GM21528 (cell line): ENCODE results near the gene ESCO1.
"Not testable (repeated sequence)": the region's sequence is repeated elsewhere in the genome, so short reads cannot be mapped to it uniquely, and the experiment has no call there.

Experiments
- ATAC-seq: cut with Tn5 transposase; IDR thresholded peaks from one replicate; pipeline ENCODE4 v1.9.1; 2021; ENCODE audit warnings: mild to moderate bottlenecking, moderate library complexity; ENCODE audit not compliant: unreplicated experiment, low FRiP score

Gene ESCO1

DNA sequence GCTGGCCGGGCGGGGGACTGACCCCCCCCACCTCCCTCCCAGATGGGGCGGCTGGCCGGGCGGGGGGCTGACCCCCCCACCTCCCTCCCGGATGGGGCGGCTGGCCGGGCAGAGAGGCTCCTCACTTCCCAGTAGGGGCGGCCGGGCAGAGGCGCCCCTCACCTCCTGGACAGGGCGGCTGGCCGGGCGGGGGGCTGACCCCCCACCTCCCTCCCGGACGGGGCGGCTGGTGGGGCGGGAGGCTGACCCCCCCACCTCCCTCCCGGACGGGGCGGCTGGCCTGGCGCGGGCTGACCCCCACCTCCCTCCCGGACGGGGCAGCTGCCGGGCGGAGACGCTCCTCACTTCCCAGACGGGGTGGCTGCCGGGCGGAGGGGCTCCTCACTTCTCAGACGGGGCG, 8.1 kb downstream of the ESCO1 start:
- ATAC-seq, result not testable (repeated sequence)

GRCh38 chr18:21584391-21584790, 16.1 kb downstream of the ESCO1 start:
- no peak for ATAC-seq

GRCh38 chr18:21575656-21576055, 24.8 kb downstream of the ESCO1 start:
- no peak for ATAC-seq

DNA sequence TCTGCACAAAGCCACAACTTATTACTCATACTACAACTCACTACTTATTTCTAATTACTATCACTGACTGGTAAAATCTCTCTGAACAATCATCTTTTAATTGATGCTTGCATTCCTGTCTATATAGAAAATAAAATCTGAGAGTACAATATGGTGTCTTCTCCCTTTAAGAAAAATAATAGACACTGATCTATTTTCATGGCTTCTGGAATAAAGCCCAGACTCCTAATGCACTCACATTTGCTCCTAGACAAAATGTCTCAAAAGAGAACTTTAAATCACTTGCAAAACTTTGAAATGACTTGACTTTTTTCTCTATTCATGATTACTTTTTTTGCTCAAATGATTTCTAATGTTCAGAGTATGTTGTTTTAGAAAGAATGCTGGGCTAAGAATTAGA, 28.7 kb downstream of the ESCO1 start:
- no peak for ATAC-seq

- no peak for ATAC-seq
Measured at GRCh38 chr18:21559195-21559594, 41.3 kb downstream of the ESCO1 start.

- ATAC-seq, result no peak
Measured at GRCh38 chr18:21557607-21558253, 42.8 kb downstream of the ESCO1 start.

GRCh38 chr18:21550510-21550970, 50.0 kb downstream of the ESCO1 start:
- no peak for ATAC-seq

DNA sequence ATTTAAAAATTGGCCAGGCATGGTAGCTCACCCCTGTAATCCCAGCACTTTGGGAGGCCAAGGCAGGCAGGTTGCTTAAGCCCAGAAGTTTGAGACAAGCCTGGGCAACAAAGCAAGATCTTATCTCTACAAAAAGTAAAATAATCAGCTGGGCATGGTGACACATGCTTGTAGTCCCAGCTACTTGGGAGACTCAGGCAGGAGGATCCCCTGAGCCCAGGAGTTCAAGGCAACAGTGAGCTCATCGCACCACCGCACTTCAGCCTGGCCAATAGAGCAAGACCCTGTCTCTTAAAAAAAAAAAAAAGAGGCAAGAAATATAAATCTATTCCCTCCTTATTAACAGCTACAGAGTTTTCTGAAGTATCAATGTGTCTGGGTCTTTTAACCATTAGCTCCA, 51.9 kb downstream of the ESCO1 start:
- ATAC-seq, result no peak

GRCh38 chr18:21546423-21546822, 54.1 kb downstream of the ESCO1 start:
- ATAC-seq, result no peak

DNA sequence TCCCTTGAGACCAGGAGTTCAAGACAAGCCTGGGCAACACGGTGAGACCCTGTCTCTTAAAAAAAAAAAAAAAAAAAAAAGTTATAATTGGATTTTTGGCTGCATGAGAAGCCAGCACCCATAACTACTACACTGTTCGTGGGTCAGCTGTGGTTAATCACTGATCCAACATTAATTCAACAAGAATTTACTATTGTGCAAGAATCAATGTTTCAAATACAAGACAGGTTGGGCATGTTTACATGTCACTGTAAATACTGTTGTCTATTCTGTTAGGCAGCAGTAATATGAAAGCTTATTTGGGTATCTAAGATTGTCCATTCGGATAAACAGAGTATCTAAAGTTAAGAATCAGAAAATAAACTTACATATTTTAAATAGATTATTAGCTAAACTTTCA, 62.3 kb downstream of the ESCO1 start:
- no peak for ATAC-seq

- ATAC-seq, result no peak
Measured at GRCh38 chr18:21534327-21534726, 66.2 kb downstream of the ESCO1 start.

GRCh38 chr18:21526463-21526862, 74.0 kb downstream of the ESCO1 start:
- ATAC-seq, result no peak

- ATAC-seq, result no peak
Measured at GRCh38 chr18:21525916-21526315, 74.6 kb downstream of the ESCO1 start.

- ATAC-seq, result no peak
Measured at GRCh38 chr18:21522530-21522929, 78.0 kb downstream of the ESCO1 start.

- no peak for ATAC-seq
Measured at GRCh38 chr18:21513741-21514140, 86.8 kb downstream of the ESCO1 start.

- no peak for ATAC-seq
Measured at GRCh38 chr18:21513292-21513691, 87.2 kb downstream of the ESCO1 start.

- no peak for ATAC-seq
Measured at GRCh38 chr18:21509062-21509461, 91.4 kb downstream of the ESCO1 start.

GRCh38 chr18:21507913-21508701, 92.4 kb downstream of the ESCO1 start:
- ATAC-seq, result no peak

DNA sequence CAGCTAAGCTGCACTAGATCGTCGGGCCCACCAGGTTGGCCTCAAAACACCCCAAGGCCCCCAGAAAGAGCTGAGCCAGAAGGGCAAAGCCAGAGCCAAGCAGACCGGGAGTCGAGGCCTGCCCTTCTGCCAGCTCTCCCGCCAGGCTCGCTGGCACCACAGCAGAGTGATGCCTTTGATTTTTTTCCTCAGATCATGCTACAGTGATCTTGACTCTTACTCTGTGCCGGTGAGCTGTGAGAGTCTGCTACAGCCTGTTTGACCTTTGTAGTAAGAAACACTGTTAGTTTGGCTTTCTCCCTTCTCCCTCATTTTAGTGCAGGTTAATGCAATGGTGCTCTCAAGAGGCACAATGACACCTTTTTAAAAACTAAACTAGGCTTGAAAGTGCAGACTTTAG, 97.8 kb downstream of the ESCO1 start:
- no peak for ATAC-seq

DNA sequence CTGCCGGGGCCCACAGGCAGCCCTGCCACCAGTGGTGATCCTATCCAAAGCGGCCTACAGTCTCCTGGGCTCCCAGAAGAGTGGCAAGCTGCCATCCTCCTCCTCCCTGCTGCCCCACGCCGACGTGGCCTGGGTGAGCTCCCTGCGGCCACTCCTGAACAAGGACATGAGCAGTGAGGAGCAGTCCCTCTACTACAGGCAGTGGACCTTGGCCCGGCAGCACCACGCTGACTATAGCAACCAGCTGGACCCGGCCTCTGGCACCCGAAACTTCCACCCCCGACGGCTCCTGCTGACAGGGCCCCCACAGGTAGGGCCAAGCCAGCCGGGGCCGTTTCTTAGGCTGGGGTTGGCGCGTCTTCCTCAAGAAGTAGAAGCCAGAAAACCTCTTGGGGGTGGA, 100.5 kb downstream of the ESCO1 start:
- no peak for ATAC-seq

DNA sequence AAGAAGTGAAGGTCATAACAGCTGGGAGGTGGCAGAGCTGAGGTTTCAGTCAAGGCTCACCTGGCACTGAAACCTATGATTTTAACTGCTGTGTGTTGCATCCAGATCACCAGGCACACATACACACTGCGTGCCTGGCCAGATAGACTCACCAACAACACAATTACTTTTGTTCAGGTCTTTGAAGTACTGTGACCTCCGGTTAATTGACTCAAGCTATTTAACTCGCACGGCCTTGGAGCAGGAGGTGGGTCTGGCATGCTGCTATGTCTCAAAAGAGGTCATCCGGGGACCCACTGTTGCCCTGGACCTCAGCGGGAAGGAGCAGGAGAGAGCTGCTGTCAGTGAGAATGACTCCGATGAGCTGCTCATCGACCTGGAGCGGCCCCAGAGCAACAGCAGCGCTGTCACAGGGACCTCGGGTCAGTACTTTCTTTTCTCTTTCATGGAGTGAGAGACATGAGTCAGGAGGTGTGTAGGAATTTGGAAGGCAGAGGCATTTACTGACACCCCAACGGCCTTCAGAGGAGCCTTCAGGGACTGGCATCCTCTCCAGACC, 104.1 kb downstream of the ESCO1 start:
- ATAC-seq, result no peak

- no peak for ATAC-seq
Measured at GRCh38 chr18:21490748-21491147, 109.8 kb downstream of the ESCO1 start.
